Right atrium auricular region (tissue), 2 donors: ENCODE measurements around the gene CDK5RAP2. TPM values are rescaled to one million over a fixed set of nuclear protein-coding genes. Genes with fewer than 3 reads are reported as not detected.

Experiments used
- DNase-seq: peaks from one replicate; pipeline ENCODE4 v3.0.0-alpha.2; 2019; ENCODE audit warnings: low spot score
- H3K27ac ChIP-seq, 2 donors: fragments of 200-600 bp; sonication (generic); 1 replicate in 1 of 2; 2 replicates in 1 of 2; pipeline ENCODE4 v1.5.1; 2016 to 2019
- H3K27me3 ChIP-seq, 2 donors: fragments of 200-600 bp; sonication (generic); one replicate each; pipeline versions ENCODE4 v1.5.1 to v1.6.0; 2017 to 2019
- H3K36me3 ChIP-seq: fragments of 200-600 bp; sonication (generic); one replicate; pipeline ENCODE4 v1.5.1; 2016
- H3K4me1 ChIP-seq, 2 donors: fragments of 200-600 bp; sonication (generic); one replicate each; pipeline versions ENCODE4 v1.5.1 to v1.6.0; 2017 to 2019
- H3K4me3 ChIP-seq, 2 donors: fragments of 200-600 bp; sonication (generic); 1 replicate in 1 of 2; 2 replicates in 1 of 2; pipeline ENCODE4 v1.5.1; 2017 to 2019; ENCODE audit warnings: mild to moderate bottlenecking in 1 of 2, moderate library complexity in 1 of 2
- H3K9me3 ChIP-seq, 2 donors: fragments of 200-600 bp; sonication (generic); one replicate each; pipeline ENCODE4 v1.5.1; 2019
- total RNA-seq, 2 donors: library from RNA; depleted of rRNA; stranded (reverse); fragments of >200 nt; gene quantifications; one replicate each; pipeline ENCODE4 v1.1.0, GENCODE V29; 2016
- TF ChIP-seq, protein P1 (sequence below), 2 donors: fragments of 200-600 bp; sonication (generic); IDR thresholded peaks; one replicate each; pipeline ENCODE4 v1.5.1; 2019; ENCODE audit warnings: antibody characterized with exemption in 2 of 2

CDK5RAP2 gene
- total RNA-seq, 2 donors from 2014 or later, result 36.7 to 40.4 TPM

DNA sequence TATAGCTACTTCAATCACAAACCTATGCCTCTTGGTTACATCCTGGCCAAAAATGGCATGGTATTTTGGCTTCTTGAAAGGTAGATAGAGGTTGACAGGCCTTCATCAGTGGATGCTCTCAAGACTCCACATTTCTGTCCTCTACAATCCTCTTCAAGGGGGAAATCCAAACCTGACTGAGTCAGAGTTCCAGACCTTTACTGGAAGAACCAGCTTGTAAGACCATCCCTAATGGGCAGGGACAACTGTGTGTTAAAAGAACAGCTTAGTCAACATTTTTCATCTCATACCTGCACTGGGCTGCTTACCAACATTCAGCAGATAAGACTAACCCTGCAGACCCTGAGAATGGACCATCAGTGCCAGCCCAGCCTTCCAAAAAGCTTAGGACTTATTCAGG is 155.7 kb downstream of the CDK5RAP2 start:
- TF ChIP-seq, protein P1, sequence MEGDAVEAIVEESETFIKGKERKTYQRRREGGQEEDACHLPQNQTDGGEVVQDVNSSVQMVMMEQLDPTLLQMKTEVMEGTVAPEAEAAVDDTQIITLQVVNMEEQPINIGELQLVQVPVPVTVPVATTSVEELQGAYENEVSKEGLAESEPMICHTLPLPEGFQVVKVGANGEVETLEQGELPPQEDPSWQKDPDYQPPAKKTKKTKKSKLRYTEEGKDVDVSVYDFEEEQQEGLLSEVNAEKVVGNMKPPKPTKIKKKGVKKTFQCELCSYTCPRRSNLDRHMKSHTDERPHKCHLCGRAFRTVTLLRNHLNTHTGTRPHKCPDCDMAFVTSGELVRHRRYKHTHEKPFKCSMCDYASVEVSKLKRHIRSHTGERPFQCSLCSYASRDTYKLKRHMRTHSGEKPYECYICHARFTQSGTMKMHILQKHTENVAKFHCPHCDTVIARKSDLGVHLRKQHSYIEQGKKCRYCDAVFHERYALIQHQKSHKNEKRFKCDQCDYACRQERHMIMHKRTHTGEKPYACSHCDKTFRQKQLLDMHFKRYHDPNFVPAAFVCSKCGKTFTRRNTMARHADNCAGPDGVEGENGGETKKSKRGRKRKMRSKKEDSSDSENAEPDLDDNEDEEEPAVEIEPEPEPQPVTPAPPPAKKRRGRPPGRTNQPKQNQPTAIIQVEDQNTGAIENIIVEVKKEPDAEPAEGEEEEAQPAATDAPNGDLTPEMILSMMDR (IDR thresholded peaks at IDR 0.05), result no peak
- DNase-seq, result no peak
- Histone ChIP-seq H3K4me1 (no peaks in the 10 kb centered on the region), H3K27ac (no peak overlapping the region), H3K4me3 (no peak overlapping the region), H3K27me3 (no peaks in the 10 kb centered on the region), H3K9me3 (no peaks in the 10 kb centered on the region), H3K36me3 (peaks cover 29% of the 10 kb centered on the region)

DNA sequence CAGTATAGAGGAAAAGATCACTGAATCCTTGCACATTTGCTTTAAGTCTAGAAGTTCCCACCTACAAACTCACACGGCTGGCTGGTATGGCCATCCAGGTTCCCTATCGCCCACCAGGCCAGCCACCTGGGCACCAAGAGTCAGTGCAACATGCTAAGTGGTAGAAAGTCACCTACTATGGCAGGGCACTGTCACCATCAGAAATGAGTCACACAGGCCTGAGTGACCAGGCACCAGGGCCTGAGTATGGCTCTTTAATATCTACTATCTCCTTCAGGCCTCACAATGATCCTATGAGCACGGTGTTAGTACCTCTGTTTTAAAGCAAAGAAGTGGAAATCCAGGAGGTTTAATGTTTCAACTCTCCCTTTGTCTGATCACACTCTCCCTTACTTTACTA is 156.2 kb downstream of the CDK5RAP2 start:
- Histone ChIP-seq H3K27me3 (no peaks in the 10 kb centered on the region), H3K4me1 (no peaks in the 10 kb centered on the region), H3K4me3 (no peak overlapping the region), H3K9me3 (no peaks in the 10 kb centered on the region), H3K36me3 (peaks cover 33% of the 10 kb centered on the region), H3K27ac (no peak overlapping the region)
- DNase-seq, result no peak
- TF ChIP-seq, protein P1 (IDR thresholded peaks at IDR 0.05), result no peak

DNA sequence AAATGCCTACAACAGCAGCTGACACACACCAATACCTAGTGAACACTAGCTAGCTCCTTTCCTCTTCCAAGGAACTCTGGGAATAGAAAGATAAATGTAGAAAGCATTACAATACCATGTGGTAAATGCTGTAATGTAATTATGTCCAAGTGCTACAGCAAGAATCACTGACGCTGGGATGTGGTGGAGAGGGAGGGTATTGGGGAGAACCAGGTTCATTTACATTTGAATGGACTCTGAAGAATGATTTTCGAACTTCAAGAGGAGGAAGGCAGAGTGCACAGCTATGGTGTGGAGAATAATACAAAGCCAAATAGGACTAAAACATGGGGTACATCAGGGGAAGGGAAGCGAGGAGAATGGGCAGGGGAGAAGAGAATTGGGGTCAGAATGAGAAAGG is 158.0 kb downstream of the CDK5RAP2 start:
- H3K27me3 ChIP-seq, result no peaks in the 10 kb centered on the region
- TF ChIP-seq, protein P1 (IDR thresholded peaks at IDR 0.05), result no peak
- no peaks in the 10 kb centered on the region for H3K9me3 ChIP-seq
- no peaks in the 10 kb centered on the region for H3K4me1 ChIP-seq
- no peak overlapping the region for H3K4me3 ChIP-seq
- H3K27ac ChIP-seq, result no peak overlapping the region
- no peak for DNase-seq
- H3K36me3 ChIP-seq, result peaks cover 39% of the 10 kb centered on the region

DNA sequence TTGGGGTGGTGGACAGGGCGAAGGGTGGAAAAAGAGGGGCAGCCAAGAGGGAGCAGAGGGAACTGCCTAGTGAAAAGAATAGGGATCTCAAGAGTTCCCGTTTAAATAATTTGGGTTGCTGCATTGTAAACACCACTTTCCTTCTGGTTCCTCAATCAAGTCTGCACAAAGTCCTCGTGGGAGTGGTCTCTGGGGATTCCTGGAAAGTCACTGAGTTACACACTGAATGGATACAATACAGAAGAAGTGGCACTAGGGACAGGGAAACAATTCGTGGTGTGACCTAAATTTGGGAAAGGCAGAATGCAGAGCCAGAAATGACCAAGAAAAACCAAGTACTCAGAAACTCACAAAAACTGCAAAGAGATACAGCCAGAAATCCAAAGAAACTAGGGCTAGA is 161.7 kb downstream of the CDK5RAP2 start:
- no peaks in the 10 kb centered on the region for H3K27me3 ChIP-seq
- TF ChIP-seq, protein P1 (IDR thresholded peaks at IDR 0.05), result no peak
- no peaks in the 10 kb centered on the region for H3K9me3 ChIP-seq
- H3K4me3 ChIP-seq, result no peak overlapping the region
- H3K4me1 ChIP-seq, result no peaks in the 10 kb centered on the region
- DNase-seq, result no peak
- no peak overlapping the region for H3K27ac ChIP-seq
- peaks cover 31% of the 10 kb centered on the region for H3K36me3 ChIP-seq

DNA sequence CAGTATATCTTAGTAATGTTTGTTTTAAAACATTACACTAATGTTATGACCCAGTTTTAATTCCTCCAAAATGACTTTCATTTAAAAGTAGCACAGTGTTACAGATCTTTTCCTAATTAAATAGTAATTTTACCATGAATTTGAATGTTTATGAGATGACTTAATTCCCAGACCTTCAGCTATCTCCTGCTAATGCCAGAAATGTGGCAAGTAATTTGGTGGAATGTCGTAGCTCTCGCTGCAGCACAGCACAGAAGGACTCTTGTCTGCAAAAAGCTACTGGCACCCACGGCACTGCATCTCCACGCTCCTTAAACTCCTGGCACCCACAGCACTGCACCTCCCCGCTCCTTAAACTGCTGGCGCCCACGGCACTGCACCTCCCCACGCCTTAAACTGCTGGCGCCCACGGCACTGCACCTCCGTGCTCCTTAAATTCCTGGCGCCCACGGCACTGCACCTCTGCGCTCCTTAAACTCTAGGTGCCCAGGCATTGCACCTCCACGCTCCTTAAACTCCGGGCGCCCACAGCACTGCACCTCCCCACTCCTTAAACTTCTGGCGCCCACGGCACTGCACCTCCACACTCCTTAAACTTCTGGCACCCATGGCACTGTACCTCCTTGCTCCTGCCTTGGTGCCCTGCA is 163.1 kb downstream of the CDK5RAP2 start:
- no peaks in the 10 kb centered on the region for H3K9me3 ChIP-seq
- no peaks in the 10 kb centered on the region for H3K27me3 ChIP-seq
- H3K27ac ChIP-seq, result no peak overlapping the region
- TF ChIP-seq, protein P1 (IDR thresholded peaks at IDR 0.05), result no peak
- H3K36me3 ChIP-seq, result peaks cover 24% of the 10 kb centered on the region
- no peak overlapping the region for H3K4me3 ChIP-seq
- peaks cover 0 to 7% of the 10 kb centered on the region in 2 donors for H3K4me1 ChIP-seq
- DNase-seq, result no peak
